T-helper 9 cell (primary cell): Measurements from ENCODE around the gene PITPNM3.
A peak's percentile ranks its signal among the peaks of the same experiment; 100 is the strongest.

ENCODE experiments used
- DNase-seq: peaks from one replicate; pipeline ENCODE4 v3.0.0-alpha.2; 2020

PITPNM3 gene

GRCh38 chr17:6476076-6476809 lies 80.1 kb downstream of the PITPNM3 start:
- no peak for DNase-seq

- no peak for DNase-seq
Measured at GRCh38 chr17:6475411-6475810, 80.9 kb downstream of the PITPNM3 start.

- no peak for DNase-seq
Measured at GRCh38 chr17:6474906-6475305, 81.4 kb downstream of the PITPNM3 start.

- no peak for DNase-seq
Measured at GRCh38 chr17:6474376-6474775, 82.0 kb downstream of the PITPNM3 start.

GRCh38 chr17:6473128-6473767 lies 83.1 kb downstream of the PITPNM3 start:
- DNase-seq, result peak; percentile 62

GRCh38 chr17:6472517-6472916 lies 83.8 kb downstream of the PITPNM3 start:
- DNase-seq, result no peak

- no peak for DNase-seq
Measured at GRCh38 chr17:6471531-6472465, 84.6 kb downstream of the PITPNM3 start.

- no peak for DNase-seq
Measured at GRCh38 chr17:6470751-6471521, 85.4 kb downstream of the PITPNM3 start.

- no peak for DNase-seq
Measured at GRCh38 chr17:6470146-6470718, 86.1 kb downstream of the PITPNM3 start.

GRCh38 chr17:6468051-6468790 lies 88.1 kb downstream of the PITPNM3 start:
- no peak for DNase-seq

GRCh38 chr17:6467567-6467966 lies 88.8 kb downstream of the PITPNM3 start:
- DNase-seq, result no peak

GRCh38 chr17:6465206-6466003 lies 91.0 kb downstream of the PITPNM3 start:
- DNase-seq, result no peak

- no peak for DNase-seq
Measured at GRCh38 chr17:6464446-6465041, 91.8 kb downstream of the PITPNM3 start.

- DNase-seq, result no peak
Measured at GRCh38 chr17:6463616-6464445, 92.5 kb downstream of the PITPNM3 start.

GRCh38 chr17:6462692-6463091 lies 93.7 kb downstream of the PITPNM3 start:
- no peak for DNase-seq

GRCh38 chr17:6461792-6462524 lies 94.4 kb downstream of the PITPNM3 start:
- DNase-seq, result no peak

GRCh38 chr17:6461246-6461645 lies 95.1 kb downstream of the PITPNM3 start:
- no peak for DNase-seq

- no peak for DNase-seq
Measured at GRCh38 chr17:6460531-6461161, 95.7 kb downstream of the PITPNM3 start.
